Medulla oblongata (tissue), 1 donor: ENCODE results near the gene VWA5A.

ENCODE experiments used
- DNase-seq: peaks from one replicate; pipeline ENCODE4 v3.0.0-alpha.2; 2015; ENCODE audit errors: extremely low spot score

VWA5A gene, protein sequence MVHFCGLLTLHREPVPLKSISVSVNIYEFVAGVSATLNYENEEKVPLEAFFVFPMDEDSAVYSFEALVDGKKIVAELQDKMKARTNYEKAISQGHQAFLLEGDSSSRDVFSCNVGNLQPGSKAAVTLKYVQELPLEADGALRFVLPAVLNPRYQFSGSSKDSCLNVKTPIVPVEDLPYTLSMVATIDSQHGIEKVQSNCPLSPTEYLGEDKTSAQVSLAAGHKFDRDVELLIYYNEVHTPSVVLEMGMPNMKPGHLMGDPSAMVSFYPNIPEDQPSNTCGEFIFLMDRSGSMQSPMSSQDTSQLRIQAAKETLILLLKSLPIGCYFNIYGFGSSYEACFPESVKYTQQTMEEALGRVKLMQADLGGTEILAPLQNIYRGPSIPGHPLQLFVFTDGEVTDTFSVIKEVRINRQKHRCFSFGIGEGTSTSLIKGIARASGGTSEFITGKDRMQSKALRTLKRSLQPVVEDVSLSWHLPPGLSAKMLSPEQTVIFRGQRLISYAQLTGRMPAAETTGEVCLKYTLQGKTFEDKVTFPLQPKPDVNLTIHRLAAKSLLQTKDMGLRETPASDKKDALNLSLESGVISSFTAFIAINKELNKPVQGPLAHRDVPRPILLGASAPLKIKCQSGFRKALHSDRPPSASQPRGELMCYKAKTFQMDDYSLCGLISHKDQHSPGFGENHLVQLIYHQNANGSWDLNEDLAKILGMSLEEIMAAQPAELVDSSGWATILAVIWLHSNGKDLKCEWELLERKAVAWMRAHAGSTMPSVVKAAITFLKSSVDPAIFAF

DNA sequence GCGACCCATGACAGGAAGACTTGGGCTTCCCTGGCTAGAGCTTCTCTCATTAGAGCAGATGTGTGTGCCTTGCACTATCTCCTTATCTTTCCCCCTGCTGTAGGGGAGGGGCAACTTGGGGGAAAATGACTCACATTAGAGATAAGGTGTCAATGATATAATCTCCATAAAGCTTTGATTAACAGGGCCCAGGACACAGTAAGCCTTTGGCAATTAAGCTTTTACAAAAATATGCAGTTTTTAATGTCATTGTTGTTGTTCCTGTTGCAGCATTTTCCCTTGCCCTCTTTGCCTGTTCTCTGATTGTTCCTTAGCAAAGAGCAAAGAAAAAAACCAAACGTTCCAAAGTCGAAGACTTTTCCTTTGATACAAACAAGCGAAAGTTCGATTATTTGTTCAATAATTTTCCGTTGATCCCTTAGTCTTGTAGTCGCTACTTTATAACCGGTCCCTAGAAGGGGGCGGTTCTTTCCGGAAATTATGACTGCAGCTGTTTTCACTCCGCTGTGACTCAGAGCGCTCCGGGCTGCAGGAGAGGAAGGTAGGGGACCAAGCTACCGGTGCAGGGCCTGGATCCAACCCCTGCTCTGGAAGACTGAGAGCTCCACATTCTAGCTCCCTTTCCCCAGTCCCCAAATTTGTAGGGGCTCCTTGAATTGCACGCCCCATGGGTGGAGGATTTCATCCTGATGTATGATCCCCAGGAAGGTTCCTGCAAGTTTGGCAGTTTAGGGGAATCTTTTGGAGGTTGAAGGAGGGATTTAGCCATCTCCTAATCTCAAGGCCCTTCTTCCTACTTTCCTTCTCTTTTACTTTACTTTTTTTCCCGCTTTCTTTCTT, at the start of gene VWA5A:
Gene VWA5A (plus strand): TSS at position 509 of the 840 bp plus-strand sequence. CDS start 2,062 bp downstream, outside the sequence.
- DNase-seq: peak; percentile 81

DNA sequence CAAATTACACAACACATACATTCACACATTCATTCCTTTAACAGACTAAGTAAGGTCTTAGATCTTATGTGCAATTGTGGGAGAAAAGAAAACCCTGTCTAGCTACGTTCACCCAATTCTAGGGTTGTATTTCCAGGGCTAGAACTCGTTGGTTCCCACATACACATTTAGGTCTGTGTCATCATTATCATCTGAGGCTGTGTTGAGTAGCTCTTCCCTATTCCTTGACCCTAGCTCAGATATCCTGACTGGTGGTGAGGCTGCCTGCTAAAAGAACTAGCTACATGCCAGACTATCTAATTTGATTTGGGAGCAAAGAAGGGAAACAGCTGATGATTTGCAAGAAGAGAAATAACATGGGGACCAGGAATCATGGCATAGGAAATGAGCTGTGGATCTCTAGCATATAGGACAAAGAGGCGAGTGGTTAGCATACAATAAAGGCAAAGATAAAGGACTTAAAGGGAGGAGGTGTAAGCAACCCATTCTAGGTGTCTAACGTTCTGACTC, 46.6 kb upstream of the VWA5A start:
- no peak for DNase-seq

DNA sequence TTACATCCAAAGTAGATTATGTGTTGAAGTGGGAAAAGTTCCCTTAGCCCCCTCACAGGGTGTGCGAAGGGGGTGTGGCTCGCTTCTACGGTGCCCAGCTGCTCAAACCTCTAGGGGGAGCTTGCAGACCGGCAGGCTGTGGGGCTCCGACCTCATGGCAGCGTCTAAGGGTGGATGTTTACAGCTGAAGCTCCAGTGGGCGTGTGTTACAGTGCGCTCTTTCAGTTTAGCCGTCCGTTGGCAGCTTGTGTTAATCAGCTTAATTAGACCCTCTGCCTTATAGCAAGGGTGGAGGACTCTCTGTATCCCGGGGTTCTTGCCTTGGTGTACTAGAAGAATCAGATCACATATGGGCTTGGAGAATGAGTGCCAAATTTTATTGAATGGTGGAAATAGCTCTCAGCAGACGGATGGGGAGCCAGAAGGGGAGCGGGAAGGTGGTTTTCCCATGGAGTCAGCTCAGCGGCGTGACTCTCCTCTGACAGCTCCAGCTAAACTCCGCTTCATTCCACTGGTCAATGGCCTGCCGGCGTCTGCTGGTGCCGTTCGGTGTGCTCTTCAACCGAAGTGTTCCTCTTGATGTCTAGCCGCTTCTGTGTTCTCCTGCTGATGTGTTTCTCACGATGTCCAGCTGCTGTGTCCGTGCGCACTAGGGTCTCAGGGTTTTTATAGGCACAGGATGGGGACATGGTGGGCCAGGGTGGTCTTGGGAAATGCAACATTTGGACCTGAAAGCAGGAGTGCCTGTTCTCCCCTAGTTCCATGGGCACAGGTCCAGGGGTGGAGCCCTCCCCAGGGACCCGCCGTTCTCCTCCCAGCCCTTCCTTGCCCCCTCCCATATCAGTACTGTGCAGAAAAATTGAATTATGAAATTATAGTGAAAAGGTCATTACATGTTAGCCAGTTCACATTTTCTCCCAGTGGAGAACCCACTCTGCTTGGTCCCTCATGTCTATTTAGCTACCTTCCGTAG, 45.5 kb upstream of the VWA5A start:
- peak; percentile 42 for DNase-seq

DNA sequence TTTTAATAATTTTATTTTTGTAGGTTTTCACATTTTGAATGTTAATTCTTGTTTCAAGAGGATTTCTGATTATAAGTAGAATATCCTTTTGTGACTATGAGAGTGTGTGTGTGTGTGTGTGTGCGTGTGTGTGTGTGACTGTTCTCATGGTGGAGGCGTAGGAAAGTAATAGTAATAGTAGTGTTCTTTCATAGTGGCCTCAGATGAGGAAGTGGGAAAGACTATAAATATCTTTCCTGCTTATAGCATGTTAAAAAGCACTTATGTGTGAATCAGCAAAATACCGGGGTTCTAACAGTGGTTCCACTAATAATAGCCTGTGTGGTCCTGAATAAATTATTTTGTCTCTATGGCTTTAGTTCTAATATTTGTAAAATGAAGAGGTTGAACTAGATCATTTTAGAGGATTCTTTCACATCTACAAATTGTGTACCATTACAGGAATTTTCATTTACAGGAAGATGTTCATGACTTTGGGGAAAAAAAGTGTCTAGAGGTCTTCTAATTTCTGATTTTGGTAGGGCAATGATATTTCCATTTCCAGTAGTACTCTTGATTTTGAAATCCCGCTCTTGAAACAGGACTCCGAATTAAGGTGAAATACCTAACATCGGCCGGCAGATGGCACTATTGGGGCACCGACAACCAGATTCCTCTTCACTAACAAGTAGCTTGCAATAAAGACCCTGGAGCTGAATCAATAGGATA, 44.2 kb upstream of the VWA5A start:
- DNase-seq: peak; percentile 90

GRCh38 chr11:124071623-124071948, 43.7 kb upstream of the VWA5A start:
- DNase-seq: no peak

GRCh38 chr11:124072147-124072546, 43.1 kb upstream of the VWA5A start:
- no peak for DNase-seq

DNA sequence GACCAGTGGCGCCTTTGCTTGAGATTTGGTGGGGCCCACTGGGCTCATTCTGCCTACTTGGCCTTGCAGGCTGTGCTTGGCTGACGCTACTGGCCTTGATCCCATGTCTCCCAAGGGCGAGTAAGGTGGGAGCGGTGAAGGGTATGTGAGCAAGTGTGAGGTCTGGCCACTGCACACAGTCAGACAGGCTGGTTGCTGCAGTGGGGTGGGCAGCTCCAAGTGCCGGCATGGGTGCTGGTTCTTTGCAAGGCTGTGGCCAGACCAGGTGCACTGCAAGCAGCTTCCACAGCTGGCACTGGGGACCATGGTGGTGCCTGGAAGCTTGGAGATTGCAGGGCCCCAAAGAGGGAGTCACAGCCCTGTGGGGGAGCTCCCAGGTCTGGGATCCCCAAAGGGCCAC, 40.7 kb upstream of the VWA5A start:
- DNase-seq: no peak

- no peak for DNase-seq
These were observed 39.8 kb upstream of the VWA5A start for GRCh38 chr11:124075492-124075840.

GRCh38 chr11:124075841-124076651, 39.2 kb upstream of the VWA5A start:
- DNase-seq: peak; percentile 15

GRCh38 chr11:124077266-124077665, 38.0 kb upstream of the VWA5A start:
- no peak for DNase-seq

DNA sequence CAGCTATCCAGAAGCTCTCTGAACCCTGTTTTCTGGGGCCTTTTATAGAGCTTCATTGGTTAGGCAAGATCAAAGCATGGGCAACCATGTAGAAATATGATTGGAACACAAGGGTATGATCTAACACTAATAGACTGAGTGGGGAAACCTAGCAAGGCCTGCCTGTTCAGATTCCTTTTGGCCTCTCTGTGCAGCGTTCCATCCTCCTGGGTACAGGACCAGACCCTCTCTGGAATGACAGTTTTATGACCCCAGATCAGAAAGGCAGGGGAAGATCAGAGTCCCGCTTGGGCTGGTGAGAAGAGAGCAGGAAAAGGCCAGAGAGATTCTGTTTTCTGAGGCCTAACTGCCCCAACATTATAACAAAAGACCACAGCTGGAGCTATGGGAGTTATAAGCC, 36.7 kb upstream of the VWA5A start:
- no peak for DNase-seq

DNA sequence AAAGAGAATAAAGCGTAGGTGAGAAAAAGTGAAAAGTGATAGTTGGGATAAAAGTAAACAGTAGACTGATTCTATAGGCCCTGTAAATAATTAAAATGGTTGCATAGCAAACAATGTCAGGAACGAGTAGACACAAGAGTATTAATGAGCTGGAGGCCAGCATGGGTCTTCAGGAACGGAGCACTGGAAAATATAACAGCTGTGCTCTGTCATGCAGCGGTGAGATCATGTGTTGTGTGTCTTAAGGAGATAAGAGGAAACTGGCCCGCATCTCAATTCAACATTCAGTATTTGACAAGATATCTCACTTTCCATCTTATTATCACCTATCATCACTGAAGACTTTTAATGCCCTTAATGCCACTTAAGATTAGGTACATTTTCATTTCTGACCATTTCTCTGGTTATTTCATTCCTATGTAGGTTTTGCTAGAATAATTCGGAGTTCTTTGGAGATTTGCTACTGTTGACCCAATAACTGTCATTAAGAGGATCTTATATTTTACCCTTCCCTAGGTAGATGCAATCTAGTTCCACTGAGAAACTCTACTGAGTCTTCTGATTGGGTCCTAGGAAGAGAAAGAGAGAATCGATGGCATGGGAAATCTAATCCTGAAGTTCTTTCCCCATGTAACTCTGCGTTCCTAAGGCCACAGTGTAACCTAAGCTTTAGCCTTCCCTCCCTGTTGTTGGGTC, 35.5 kb upstream of the VWA5A start:
- DNase-seq: no peak

DNA sequence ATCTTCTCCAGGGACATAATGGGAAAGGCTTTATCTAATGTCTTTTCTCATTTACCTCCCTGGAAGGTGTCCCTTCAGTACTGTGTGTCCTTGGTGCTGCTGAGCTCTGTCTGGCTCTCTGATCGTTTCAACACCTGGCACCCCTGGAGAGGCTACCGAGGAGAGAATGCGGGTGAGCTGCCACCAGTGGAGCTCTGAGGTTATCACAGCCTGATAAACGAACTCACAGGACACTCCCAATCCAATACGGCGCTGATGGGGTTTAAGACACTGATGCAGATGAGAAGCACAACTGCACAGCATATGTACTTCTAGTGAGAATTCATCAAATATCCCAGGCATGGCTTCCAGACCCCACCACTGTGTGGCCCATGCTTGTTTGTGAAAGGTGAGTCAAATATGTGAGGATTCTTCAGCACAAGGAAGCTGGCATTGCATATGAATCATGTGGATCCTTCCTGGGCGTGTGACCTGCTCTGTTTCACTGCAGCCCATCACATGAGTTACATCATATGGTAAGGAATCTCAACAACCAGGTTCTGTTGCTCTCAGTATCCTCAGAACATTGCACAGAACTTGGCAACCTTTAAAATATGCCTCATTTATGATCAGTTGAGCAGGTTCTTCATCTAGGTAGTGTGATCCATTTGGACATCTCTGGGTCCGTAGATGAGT, 34.8 kb upstream of the VWA5A start:
- DNase-seq: no peak

DNA sequence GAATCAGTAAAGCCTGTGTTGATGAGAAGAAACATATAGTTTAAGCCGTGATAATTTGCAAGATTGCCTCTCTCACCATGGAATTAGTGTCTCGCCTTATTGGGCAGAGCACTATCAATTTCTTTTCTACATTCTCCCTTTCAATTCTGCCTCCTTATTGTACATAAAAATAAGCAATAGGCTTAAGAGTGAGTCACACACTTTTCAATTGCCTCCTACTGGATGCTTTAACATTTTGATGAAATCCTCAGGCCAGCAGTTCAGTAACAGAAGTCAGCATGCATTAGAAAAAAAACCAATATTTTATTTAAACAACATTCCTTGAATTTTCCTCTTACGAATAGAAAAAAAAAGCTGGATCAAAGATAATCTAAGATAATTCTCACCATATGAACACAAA, 33.8 kb upstream of the VWA5A start:
- no peak for DNase-seq

GRCh38 chr11:124082371-124082770, 32.9 kb upstream of the VWA5A start:
- no peak for DNase-seq

GRCh38 chr11:124085583-124085982, 29.7 kb upstream of the VWA5A start:
- DNase-seq: no peak

GRCh38 chr11:124085997-124086846, 29.0 kb upstream of the VWA5A start:
- peak; percentile 39 for DNase-seq
